Superior temporal gyrus (tissue), 1 donor: ENCODE results near the gene SLC7A6OS.

ENCODE experiments used
- DNase-seq: peaks from one replicate; pipeline ENCODE4 v3.0.0-alpha.2; 2016; ENCODE audit errors: extremely low spot score

The SLC7A6OS gene

GRCh38 chr16:68279726-68280558 lies 30.8 kb downstream of the SLC7A6OS start:
- no peak for DNase-seq

- DNase-seq: no peak
Observed at GRCh38 chr16:68276223-68276622, 34.5 kb downstream of the SLC7A6OS start.

- no peak for DNase-seq
Observed at GRCh38 chr16:68275611-68276191, 35.0 kb downstream of the SLC7A6OS start.

- no peak for DNase-seq
Observed at GRCh38 chr16:68274441-68274840, 36.3 kb downstream of the SLC7A6OS start.

- no peak for DNase-seq
Observed at GRCh38 chr16:68273896-68274295, 36.9 kb downstream of the SLC7A6OS start.

- DNase-seq: no peak
Observed at GRCh38 chr16:68273459-68273858, 37.3 kb downstream of the SLC7A6OS start.

GRCh38 chr16:68272507-68273209 lies 38.1 kb downstream of the SLC7A6OS start:
- no peak for DNase-seq

- DNase-seq: no peak
Observed at GRCh38 chr16:68270353-68270752, 40.4 kb downstream of the SLC7A6OS start.

- DNase-seq: no peak
Observed at GRCh38 chr16:68269793-68270192, 41.0 kb downstream of the SLC7A6OS start.

- DNase-seq: no peak
Observed at GRCh38 chr16:68267612-68268405, 42.9 kb downstream of the SLC7A6OS start.

GRCh38 chr16:68265078-68265920 lies 45.4 kb downstream of the SLC7A6OS start:
- DNase-seq: peak; percentile 51

GRCh38 chr16:68264128-68265077 lies 46.3 kb downstream of the SLC7A6OS start, which contains the start of gene SLC7A6:
TSS of gene SLC7A6 (plus strand) at chr16:68264526. CDS start at chr16:68274727, 10,201 bp downstream.
- DNase-seq: peak; percentile 57

GRCh38 chr16:68263559-68264127 lies 47.1 kb downstream of the SLC7A6OS start:
- no peak for DNase-seq

- no peak for DNase-seq
Observed at GRCh38 chr16:68259007-68259825, 51.5 kb downstream of the SLC7A6OS start.

GRCh38 chr16:68257906-68258800 lies 52.6 kb downstream of the SLC7A6OS start:
- no peak for DNase-seq

- DNase-seq: peak; percentile 33
Observed at GRCh38 chr16:68257251-68257905, 53.4 kb downstream of the SLC7A6OS start.

- DNase-seq: no peak
Observed at GRCh38 chr16:68255712-68256111, 55.0 kb downstream of the SLC7A6OS start.
